ENCODE measurements around the gene FOXR1. TPM values are rescaled to one million over a fixed set of nuclear protein-coding genes. Genes with fewer than 3 reads are reported as not detected.
A peak's percentile ranks its signal among the peaks of the same experiment; 100 is the strongest.
"Not testable (repeated sequence)": the region's sequence is repeated elsewhere in the genome, so short reads cannot be mapped to it uniquely, and the experiment has no call there.

The FOXR1 gene
- total and polyA plus RNA-seq, 4 donors: 0.67 to 0.68 TPM; not detected in 2

GRCh38 chr11:119014209-119014924 is 42.8 kb downstream of the FOXR1 start:
- H3K27me3 ChIP-seq (ENCODE audit: control insufficient read depth, insufficient read depth, low read length): no peaks in the 10 kb centered on the region
- H3K9me3 ChIP-seq (ENCODE audit: control insufficient read depth, insufficient read depth, low read length): no peaks in the 10 kb centered on the region
- no peak overlapping the region for H3K27ac ChIP-seq (ENCODE audit: low read depth, low read length)
- H3K4me3 ChIP-seq (ENCODE audit: low read depth, low read length): no peak overlapping the region
- no peak for DNase-seq (ENCODE audit: low read depth in 4 of 6, low spot score in 6 of 6)
- 95% methylated on average over 11 of the region's 17 CpGs for WGBS (ENCODE audit: insufficient coverage)
- peaks cover 13% of the 10 kb centered on the region for H3K4me1 ChIP-seq (ENCODE audit: control insufficient read depth, insufficient read depth, low read length)
- H3K36me3 ChIP-seq (ENCODE audit: control insufficient read depth, insufficient read depth, low read length): peaks cover 66% of the 10 kb centered on the region

- peaks cover 59% of the 10 kb centered on the region for H3K36me3 ChIP-seq (ENCODE audit: control insufficient read depth, insufficient read depth, low read length)
- 79% methylated on average over 6 of the region's 8 CpGs for WGBS (ENCODE audit: insufficient coverage)
- H3K4me1 ChIP-seq (ENCODE audit: control insufficient read depth, insufficient read depth, low read length): peaks cover 19% of the 10 kb centered on the region
- no peak overlapping the region for H3K4me3 ChIP-seq (ENCODE audit: low read depth, low read length)
- no peaks in the 10 kb centered on the region for H3K27me3 ChIP-seq (ENCODE audit: control insufficient read depth, insufficient read depth, low read length)
- no peak overlapping the region for H3K27ac ChIP-seq (ENCODE audit: low read depth, low read length)
- no peaks in the 10 kb centered on the region for H3K9me3 ChIP-seq (ENCODE audit: control insufficient read depth, insufficient read depth, low read length)
- no peak for DNase-seq (ENCODE audit: low read depth in 4 of 6, low spot score in 6 of 6)
These were observed 43.6 kb downstream of the FOXR1 start for GRCh38 chr11:119015054-119015611.

GRCh38 chr11:119016216-119017009 is 44.9 kb downstream of the FOXR1 start:
- H3K36me3 ChIP-seq (ENCODE audit: control insufficient read depth, insufficient read depth, low read length): peaks cover 53% of the 10 kb centered on the region
- no peaks in the 10 kb centered on the region for H3K27me3 ChIP-seq (ENCODE audit: control insufficient read depth, insufficient read depth, low read length)
- H3K9me3 ChIP-seq (ENCODE audit: control insufficient read depth, insufficient read depth, low read length): no peaks in the 10 kb centered on the region
- WGBS (ENCODE audit: insufficient coverage): 85% methylated on average over 9 of the region's 14 CpGs
- H3K4me3 ChIP-seq (ENCODE audit: low read depth, low read length): no peak overlapping the region
- H3K4me1 ChIP-seq (ENCODE audit: control insufficient read depth, insufficient read depth, low read length): peaks cover 26% of the 10 kb centered on the region
- no peak for DNase-seq (ENCODE audit: low read depth in 4 of 6, low spot score in 6 of 6)
- no peak overlapping the region for H3K27ac ChIP-seq (ENCODE audit: low read depth, low read length)

- not testable (repeated sequence) for DNase-seq (ENCODE audit: low read depth in 4 of 6, low spot score in 6 of 6); H3K27me3 ChIP-seq (ENCODE audit: control insufficient read depth, insufficient read depth, low read length); H3K9me3 ChIP-seq (ENCODE audit: control insufficient read depth, insufficient read depth, low read length)
- H3K4me3 ChIP-seq (ENCODE audit: low read depth, low read length): peak overlapping the region; percentile 96
- H3K36me3 ChIP-seq (ENCODE audit: control insufficient read depth, insufficient read depth, low read length): peaks cover 51% of the 10 kb centered on the region
- peak overlapping the region; percentile 98 for H3K27ac ChIP-seq (ENCODE audit: low read depth, low read length)
- WGBS (ENCODE audit: insufficient coverage): 9% methylated on average over 8 of the region's 10 CpGs
- H3K4me1 ChIP-seq (ENCODE audit: control insufficient read depth, insufficient read depth, low read length): peaks cover 26% of the 10 kb centered on the region
These were observed 45.8 kb downstream of the FOXR1 start for GRCh38 chr11:119017377-119017776.

DNA sequence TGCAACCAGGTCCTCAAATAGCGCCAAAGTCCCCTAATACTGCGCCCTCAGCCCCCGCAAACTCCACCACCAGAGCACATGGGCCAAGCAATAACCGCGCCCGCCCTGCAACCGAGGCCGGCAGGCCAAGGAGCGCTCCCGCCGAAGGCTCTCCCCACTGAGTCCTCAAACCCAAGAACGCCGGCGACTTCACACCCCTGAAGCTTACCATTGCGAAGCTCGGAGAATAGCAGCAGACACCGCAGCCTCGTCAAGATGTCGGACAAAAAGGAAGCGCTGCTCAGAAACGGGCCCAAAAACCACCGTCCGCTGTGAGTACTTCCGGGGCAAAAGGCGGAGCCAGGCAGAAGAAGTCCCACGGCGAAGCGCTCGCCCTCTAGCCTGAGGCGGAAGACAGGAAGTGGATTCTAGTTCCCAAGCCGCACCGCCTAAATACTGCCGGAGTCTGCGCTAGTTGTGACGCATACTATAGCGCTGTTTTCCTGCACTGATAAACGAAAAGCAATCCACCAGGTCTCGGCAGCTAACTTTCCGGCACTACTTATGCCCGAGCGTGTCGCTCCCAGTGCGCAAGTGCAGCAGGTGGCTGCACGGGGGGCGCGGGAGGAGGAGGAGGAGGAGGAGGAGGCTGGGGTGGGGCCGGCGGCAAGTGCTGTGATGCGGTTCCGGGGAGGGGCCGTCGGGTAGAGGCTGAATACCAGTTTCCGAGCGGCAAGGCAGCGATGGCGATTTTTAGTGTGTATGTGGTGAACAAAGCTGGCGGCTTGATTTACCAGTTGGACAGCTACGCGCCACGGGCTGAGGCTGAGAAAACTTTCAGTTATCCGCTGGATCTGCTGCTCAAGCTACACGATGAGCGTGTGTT is 46.7 kb downstream of the FOXR1 start, which contains the start of the genes RPS25 and TRAPPC4:
TSS of gene RPS25 (minus strand) at position 270 of the 865 bp plus-strand sequence. CDS start at position 211, 59 bp downstream.
TSS of gene TRAPPC4 (plus strand) at position 693 of the 865 bp plus-strand sequence. CDS start at position 723, 30 bp downstream.
- H3K27ac ChIP-seq (ENCODE audit: low read depth, low read length): peak within 1 kb of the TSS; percentile 98
- H3K27me3 ChIP-seq (ENCODE audit: control insufficient read depth, insufficient read depth, low read length): no peaks in the 10 kb centered on the region
- H3K4me1 ChIP-seq (ENCODE audit: control insufficient read depth, insufficient read depth, low read length): peaks cover 26% of the 10 kb centered on the region
- peaks cover 51% of the 10 kb centered on the region for H3K36me3 ChIP-seq (ENCODE audit: control insufficient read depth, insufficient read depth, low read length)
- WGBS (ENCODE audit: insufficient coverage): under 1% methylated on average over 63 of the region's 63 CpGs
- DNase-seq (ENCODE audit: low read depth in 4 of 6, low spot score in 6 of 6): peak; percentile 93 to 99 (median 97)
- peak within 1 kb of the TSS; percentile 96 for H3K4me3 ChIP-seq (ENCODE audit: low read depth, low read length)
- H3K9me3 ChIP-seq (ENCODE audit: control insufficient read depth, insufficient read depth, low read length): no peaks in the 10 kb centered on the region

GRCh38 chr11:119019996-119020395 is 48.4 kb downstream of the FOXR1 start:
- H3K9me3 ChIP-seq (ENCODE audit: control insufficient read depth, insufficient read depth, low read length): no peaks in the 10 kb centered on the region
- H3K36me3 ChIP-seq (ENCODE audit: control insufficient read depth, insufficient read depth, low read length): peaks cover 47% of the 10 kb centered on the region
- 75% methylated on average over 2 of the region's 2 CpGs for WGBS (ENCODE audit: insufficient coverage)
- H3K27ac ChIP-seq (ENCODE audit: low read depth, low read length): no peak overlapping the region
- no peaks in the 10 kb centered on the region for H3K27me3 ChIP-seq (ENCODE audit: control insufficient read depth, insufficient read depth, low read length)
- peaks cover 26% of the 10 kb centered on the region for H3K4me1 ChIP-seq (ENCODE audit: control insufficient read depth, insufficient read depth, low read length)
- peak overlapping the region; percentile 1 for H3K4me3 ChIP-seq (ENCODE audit: low read depth, low read length)
- no peak for DNase-seq (ENCODE audit: low read depth in 4 of 6, low spot score in 6 of 6)

DNA sequence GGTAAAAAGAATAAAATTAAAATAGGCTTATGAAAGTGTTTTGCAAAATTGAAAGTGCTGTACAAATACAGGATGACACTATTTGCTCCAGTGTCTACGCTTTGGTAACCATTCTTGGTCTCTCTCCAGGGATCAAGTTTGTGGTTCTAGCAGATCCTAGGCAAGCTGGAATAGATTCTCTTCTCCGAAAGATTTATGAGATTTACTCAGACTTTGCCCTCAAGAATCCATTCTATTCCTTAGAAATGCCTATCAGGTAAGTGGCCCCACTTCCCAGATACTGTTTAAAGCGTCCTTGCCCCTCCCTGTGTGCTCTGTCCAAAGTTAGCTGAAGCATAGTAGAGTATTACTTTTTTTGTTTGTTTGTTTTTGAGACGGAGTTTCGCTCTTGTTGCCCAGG is 50.1 kb downstream of the FOXR1 start:
- 92% methylated on average over 3 of the region's 5 CpGs for WGBS (ENCODE audit: insufficient coverage)
- Histone ChIP-seq H3K4me3 (ENCODE audit: low read depth, low read length) (no peak overlapping the region), H3K9me3 (ENCODE audit: control insufficient read depth, insufficient read depth, low read length) (no peaks in the 10 kb centered on the region), H3K4me1 (ENCODE audit: control insufficient read depth, insufficient read depth, low read length) (peaks cover 23% of the 10 kb centered on the region), H3K27ac (ENCODE audit: low read depth, low read length) (no peak overlapping the region), H3K27me3 (ENCODE audit: control insufficient read depth, insufficient read depth, low read length) (no peaks in the 10 kb centered on the region), H3K36me3 (ENCODE audit: control insufficient read depth, insufficient read depth, low read length) (peaks cover 50% of the 10 kb centered on the region)
- DNase-seq (ENCODE audit: low read depth in 4 of 6, low spot score in 6 of 6): no peak

GRCh38 chr11:119023741-119024140 is 52.2 kb downstream of the FOXR1 start:
- no peak overlapping the region for H3K27ac ChIP-seq (ENCODE audit: low read depth, low read length)
- no peak for DNase-seq (ENCODE audit: low read depth in 4 of 6, low spot score in 6 of 6)
- peaks cover 67% of the 10 kb centered on the region for H3K36me3 ChIP-seq (ENCODE audit: control insufficient read depth, insufficient read depth, low read length)
- peaks cover 21% of the 10 kb centered on the region for H3K4me1 ChIP-seq (ENCODE audit: control insufficient read depth, insufficient read depth, low read length)
- H3K9me3 ChIP-seq (ENCODE audit: control insufficient read depth, insufficient read depth, low read length): no peaks in the 10 kb centered on the region
- no peak overlapping the region for H3K4me3 ChIP-seq (ENCODE audit: low read depth, low read length)
- no peaks in the 10 kb centered on the region for H3K27me3 ChIP-seq (ENCODE audit: control insufficient read depth, insufficient read depth, low read length)
